CD4-positive, alpha-beta T cell (primary cell): ENCODE results near the gene SRPRB. TPM values are rescaled to one million over a fixed set of nuclear protein-coding genes. Genes with fewer than 3 reads are reported as not detected.

Experiments
- ATAC-seq: fragments of 200-7000 bp; cut with Tn5 transposase; one replicate; pipeline ENCODE4 v1.10.0; 2022; ENCODE audit warnings: mild to moderate bottlenecking; ENCODE audit not compliant: poor library complexity
- CTCF ChIA-PET: fragments of 350-600 bp; sonication (Branson Sonifier 250); formaldehyde crosslinking; loops from one replicate; lab custom pipeline; 2021; ENCODE audit warnings: antibody characterized with exemption, inconsistent platforms; lab: Charles Lee
- POLR2A ChIA-PET: fragments of 350-600 bp; sonication (Branson Sonifier 250); formaldehyde crosslinking; loops from one replicate; lab custom pipeline; 2021; ENCODE audit warnings: antibody characterized with exemption, inconsistent platforms; lab: Charles Lee
- DNase-seq, 14 experiments: peaks; one replicate each; pipeline ENCODE4 v3.0.0-alpha.2; 2013 to 2020; ENCODE audit warnings: mixed read lengths in 2 of 14
- H3K27ac ChIP-seq, 2 donors: one replicate each; pipeline versions ENCODE4 v1.5.1 to v1.7.0; 2013; ENCODE audit warnings: low read length in 2 of 2, low read depth in 1 of 2, mild to moderate bottlenecking in 1 of 2
- H3K27me3 ChIP-seq, 2 experiments: 1 replicate in 1 of 2; 2 replicates in 1 of 2; pipeline versions ENCODE4 v1.6.1 to v1.7.0; 2013; ENCODE audit warnings: low read length in 2 of 2, control low read depth in 1 of 2, mild to moderate bottlenecking in 1 of 2, moderate library complexity in 1 of 2; ENCODE audit not compliant: insufficient read depth in 2 of 2, control insufficient read depth in 1 of 2
- H3K36me3 ChIP-seq: one replicate; pipeline ENCODE4 v1.6.1; 2013; ENCODE audit warnings: low read length, control low read depth; ENCODE audit not compliant: insufficient read depth
- H3K4me1 ChIP-seq: one replicate; pipeline ENCODE4 v1.6.1; 2013; ENCODE audit warnings: low read length, control low read depth; ENCODE audit not compliant: insufficient read depth
- H3K4me3 ChIP-seq: one replicate; pipeline ENCODE4 v1.5.1; 2013; ENCODE audit warnings: mild to moderate bottlenecking, low read length, moderate library complexity
- H3K9me3 ChIP-seq, 2 experiments: 1 replicate in 1 of 2; 2 replicates in 1 of 2; pipeline versions ENCODE4 v1.6.1 to v1.7.0; 2013; ENCODE audit warnings: low read length in 2 of 2, mild to moderate bottlenecking in 2 of 2, control low read depth in 1 of 2, moderate library complexity in 1 of 2; ENCODE audit not compliant: control insufficient read depth in 1 of 2, insufficient read depth in 1 of 2
- H3K27ac Mint-ChIP-seq: one replicate; pipeline ENCODE4 v1.8.0; 2020; ENCODE audit warnings: mixed read lengths
- H3K27me3 Mint-ChIP-seq: one replicate; pipeline ENCODE4 v1.8.0; 2021; ENCODE audit warnings: mixed read lengths
- H3K36me3 Mint-ChIP-seq: one replicate; pipeline ENCODE4 v1.8.0; 2021; ENCODE audit warnings: low read depth, mixed read lengths
- H3K4me1 Mint-ChIP-seq: one replicate; pipeline ENCODE4 v1.8.0; 2021; ENCODE audit warnings: low read depth, mixed read lengths
- H3K4me3 Mint-ChIP-seq: one replicate; pipeline ENCODE4 v1.8.0; 2020; ENCODE audit warnings: mild to moderate bottlenecking, mixed read lengths
- H3K9me3 Mint-ChIP-seq: one replicate; pipeline ENCODE4 v1.8.0; 2020; ENCODE audit warnings: mixed read lengths
- intact Hi-C, 2 experiments: fragments of 100-400 bp; cut with DNase I in 1 of 2; cut with micrococcal nuclease in 1 of 2; formaldehyde crosslinking; loops; one replicate each; pipeline versions ENCODE4 v1.15.1 to v1.9.0; 2023 to 2025; cut with DNase I, micrococcal nuclease
- total RNA-seq, 174 experiments: library from RNA in 2 of 174; stranded (reverse) in 2 of 174; gene quantifications; one replicate each; pipeline ENCODE4 v1.2.3 and lab custom pipeline; 2021 to 2026
- TF ChIP-seq, protein P1 (sequence below): fragments of 200-600 bp; IDR thresholded peaks from one replicate; pipeline ENCODE4 v1.8.0; 2022; ENCODE audit warnings: antibody characterized with exemption, mild to moderate bottlenecking

Gene SRPRB
- total RNA-seq, 2 experiments from 2014 or later = 19.1 to 19.9 TPM

DNA sequence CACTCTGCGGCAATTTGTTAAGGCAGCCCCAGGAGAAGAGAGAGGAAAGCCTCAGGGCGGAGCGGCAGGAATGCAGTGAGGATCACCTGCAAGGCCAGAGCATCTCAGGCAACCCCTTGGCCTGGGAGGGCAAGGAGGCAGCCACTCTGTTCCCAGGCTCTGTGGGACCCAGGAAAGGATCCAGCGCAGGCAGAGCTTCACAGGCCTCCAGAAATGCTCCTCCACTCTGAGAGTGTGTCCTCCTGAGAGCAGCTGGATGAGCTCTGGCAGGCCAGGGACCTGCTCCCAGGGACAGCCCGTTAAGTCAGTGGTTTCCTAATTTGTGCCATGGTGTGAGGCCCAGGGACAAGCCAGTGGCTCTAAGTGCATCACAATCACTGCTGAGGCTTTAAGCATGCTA, 54.9 kb downstream of the SRPRB start:
- POLR2A ChIA-PET = no interaction called here

DNA sequence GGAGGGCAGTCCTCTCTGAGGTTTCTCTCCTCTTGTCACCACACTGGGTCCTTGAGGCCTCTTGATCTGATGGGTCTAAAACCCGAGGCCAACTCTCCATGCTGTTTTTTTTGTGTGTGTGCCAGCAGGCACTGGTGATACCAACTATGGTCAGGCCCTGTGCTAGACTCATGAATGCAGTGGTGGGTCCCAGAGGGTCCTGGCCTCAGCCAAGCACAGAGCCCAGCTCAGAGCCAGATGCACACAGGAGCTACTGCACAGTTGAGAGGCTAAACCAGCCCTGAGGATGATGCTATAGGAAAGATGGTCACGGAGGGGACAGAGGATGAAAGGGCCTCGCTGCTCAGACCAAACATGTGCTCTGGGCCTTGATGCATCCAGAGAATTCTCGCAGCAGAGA, 56.5 kb downstream of the SRPRB start:
- no peak overlapping the region for H3K4me3 Mint-ChIP-seq
- peaks cover 3% of the 10 kb centered on the region for H3K4me1 ChIP-seq
- no peak overlapping the region for H3K27ac Mint-ChIP-seq
- TF ChIP-seq, protein P1, sequence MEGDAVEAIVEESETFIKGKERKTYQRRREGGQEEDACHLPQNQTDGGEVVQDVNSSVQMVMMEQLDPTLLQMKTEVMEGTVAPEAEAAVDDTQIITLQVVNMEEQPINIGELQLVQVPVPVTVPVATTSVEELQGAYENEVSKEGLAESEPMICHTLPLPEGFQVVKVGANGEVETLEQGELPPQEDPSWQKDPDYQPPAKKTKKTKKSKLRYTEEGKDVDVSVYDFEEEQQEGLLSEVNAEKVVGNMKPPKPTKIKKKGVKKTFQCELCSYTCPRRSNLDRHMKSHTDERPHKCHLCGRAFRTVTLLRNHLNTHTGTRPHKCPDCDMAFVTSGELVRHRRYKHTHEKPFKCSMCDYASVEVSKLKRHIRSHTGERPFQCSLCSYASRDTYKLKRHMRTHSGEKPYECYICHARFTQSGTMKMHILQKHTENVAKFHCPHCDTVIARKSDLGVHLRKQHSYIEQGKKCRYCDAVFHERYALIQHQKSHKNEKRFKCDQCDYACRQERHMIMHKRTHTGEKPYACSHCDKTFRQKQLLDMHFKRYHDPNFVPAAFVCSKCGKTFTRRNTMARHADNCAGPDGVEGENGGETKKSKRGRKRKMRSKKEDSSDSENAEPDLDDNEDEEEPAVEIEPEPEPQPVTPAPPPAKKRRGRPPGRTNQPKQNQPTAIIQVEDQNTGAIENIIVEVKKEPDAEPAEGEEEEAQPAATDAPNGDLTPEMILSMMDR = no peak
- intact Hi-C loops = no loop called here
- H3K27ac ChIP-seq = no peak overlapping the region
- no peaks in the 10 kb centered on the region for H3K36me3 Mint-ChIP-seq
- no peaks in the 10 kb centered on the region for H3K9me3 ChIP-seq
- ChIA-PET CTCF (no interaction called here), POLR2A (no interaction called here)
- no peaks in the 10 kb centered on the region for H3K36me3 ChIP-seq
- H3K27me3 ChIP-seq = no peaks in the 10 kb centered on the region
- H3K4me1 Mint-ChIP-seq = no peaks in the 10 kb centered on the region
- no peaks in the 10 kb centered on the region for H3K9me3 Mint-ChIP-seq
- ATAC-seq (no peak), DNase-seq (no peak)
- H3K27me3 Mint-ChIP-seq = peaks cover 1% of the 10 kb centered on the region
- no peak overlapping the region for H3K4me3 ChIP-seq

More for the DNA sequence above, 54.9 kb downstream of the SRPRB start:
- intact Hi-C loops = no loop called here
- H3K4me3 ChIP-seq = no peak overlapping the region
- TF ChIP-seq, protein P1 = no peak
- ATAC-seq (no peak), DNase-seq (no peak)
- no peaks in the 10 kb centered on the region for H3K36me3 ChIP-seq
- no peaks in the 10 kb centered on the region for H3K9me3 ChIP-seq
- no peaks in the 10 kb centered on the region for H3K27me3 Mint-ChIP-seq
- H3K4me1 ChIP-seq = peaks cover 3% of the 10 kb centered on the region
- no peak overlapping the region for H3K4me3 Mint-ChIP-seq
- no peaks in the 10 kb centered on the region for H3K27me3 ChIP-seq
- no peaks in the 10 kb centered on the region for H3K9me3 Mint-ChIP-seq
- H3K36me3 Mint-ChIP-seq = no peaks in the 10 kb centered on the region
- CTCF ChIA-PET = no interaction called here
- H3K27ac Mint-ChIP-seq = no peak overlapping the region
- H3K4me1 Mint-ChIP-seq = no peaks in the 10 kb centered on the region
- no peak overlapping the region for H3K27ac ChIP-seq

DNA sequence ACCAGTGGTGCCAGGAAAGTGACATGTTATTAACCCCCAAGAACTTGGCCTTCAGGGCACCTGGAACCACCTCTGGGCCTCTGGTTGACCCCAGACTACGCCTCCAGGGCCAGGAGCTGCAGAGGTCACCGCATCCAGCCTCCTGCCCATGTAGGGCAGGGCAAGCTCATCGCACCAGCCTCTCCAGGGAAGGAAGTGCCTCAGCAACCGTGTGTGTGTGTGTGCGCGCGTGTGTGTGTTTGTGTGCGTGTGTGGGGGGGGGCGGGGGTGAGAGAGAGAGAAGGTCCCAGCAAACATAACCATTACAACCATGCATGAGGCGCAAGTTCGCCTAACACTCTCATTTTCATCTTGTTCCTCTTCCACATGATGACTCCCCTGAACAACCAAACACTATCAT, 58.3 kb downstream of the SRPRB start:
- Mint-ChIP-seq H3K4me1 (no peaks in the 10 kb centered on the region), H3K36me3 (no peaks in the 10 kb centered on the region), H3K27me3 (peaks cover 8% of the 10 kb centered on the region), H3K4me3 (no peak overlapping the region), H3K27ac (no peak overlapping the region), H3K9me3 (no peaks in the 10 kb centered on the region)
- H3K27ac ChIP-seq = no peak overlapping the region
- H3K4me3 ChIP-seq = no peak overlapping the region
- H3K9me3 ChIP-seq = no peaks in the 10 kb centered on the region
- no peak for DNase-seq
- H3K4me1 ChIP-seq = no peaks in the 10 kb centered on the region
- ChIA-PET POLR2A (no interaction called here), CTCF (interaction anchor here (0.7 kb wide), 1 partner anchor 32 kb away, joined by 4 read pairs; no protein-coding TSS in a partner anchor)
- ATAC-seq = no peak
- no peaks in the 10 kb centered on the region for H3K36me3 ChIP-seq
- H3K27me3 ChIP-seq = no peaks in the 10 kb centered on the region
- intact Hi-C loops = no loop called here
- TF ChIP-seq, protein P1 = no peak
